Hematopoietic multipotent progenitor cell treated with erythropoietin and hydrocortisone succinate and interleukin-3 and kit ligand, for 15 days (in vitro differentiated cells): ENCODE data around the gene TCHH.
"Not testable (repeated sequence)": the region's sequence is repeated elsewhere in the genome, so short reads cannot be mapped to it uniquely, and the experiment has no call there.

ENCODE experiments used
- DNase-seq: peaks from one replicate; pipeline ENCODE4 v3.0.0-alpha.2; 2015; ENCODE audit warnings: low spot score

TCHH gene

DNA sequence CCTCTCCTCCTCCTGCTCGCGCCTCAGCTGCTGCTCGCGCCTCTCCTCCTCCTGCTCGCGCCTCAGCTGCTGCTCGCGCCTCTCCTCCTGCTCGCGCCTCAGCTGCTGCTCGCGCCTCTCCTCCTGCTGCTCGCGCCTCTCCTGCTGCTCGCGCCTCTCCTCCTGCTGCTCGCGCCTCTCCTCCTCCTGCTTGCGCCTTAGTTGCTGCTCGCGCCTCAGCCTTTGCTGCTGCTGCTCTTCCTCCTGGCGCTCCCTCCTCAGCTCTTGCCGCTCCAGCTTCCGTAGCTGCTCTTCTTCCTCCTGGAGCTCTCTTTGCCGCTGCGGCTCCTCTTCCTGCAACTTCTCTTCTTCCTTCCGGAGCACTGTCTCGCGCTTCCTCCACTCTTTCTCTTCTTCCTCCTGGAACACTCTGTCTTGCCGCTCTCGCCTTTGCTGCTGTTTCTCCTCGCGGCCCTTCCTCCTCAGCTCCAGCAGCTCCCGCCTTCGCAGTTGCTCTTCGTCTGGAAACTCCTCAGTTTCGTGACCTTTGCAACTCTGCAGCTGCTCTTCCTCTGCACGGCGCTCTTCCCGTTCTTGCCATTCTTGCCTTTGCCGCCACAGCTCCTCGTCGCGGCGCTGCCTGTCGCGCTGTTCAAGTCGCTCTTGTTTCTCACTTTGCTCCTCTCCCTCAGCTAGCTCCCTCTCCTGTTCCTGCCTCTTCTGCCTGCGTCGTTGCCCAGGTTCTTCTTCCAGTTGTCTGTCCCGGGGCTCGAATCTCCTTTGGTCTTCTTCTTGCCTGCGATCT, 3.0 kb downstream of the TCHH start:
- no peak for DNase-seq

DNA sequence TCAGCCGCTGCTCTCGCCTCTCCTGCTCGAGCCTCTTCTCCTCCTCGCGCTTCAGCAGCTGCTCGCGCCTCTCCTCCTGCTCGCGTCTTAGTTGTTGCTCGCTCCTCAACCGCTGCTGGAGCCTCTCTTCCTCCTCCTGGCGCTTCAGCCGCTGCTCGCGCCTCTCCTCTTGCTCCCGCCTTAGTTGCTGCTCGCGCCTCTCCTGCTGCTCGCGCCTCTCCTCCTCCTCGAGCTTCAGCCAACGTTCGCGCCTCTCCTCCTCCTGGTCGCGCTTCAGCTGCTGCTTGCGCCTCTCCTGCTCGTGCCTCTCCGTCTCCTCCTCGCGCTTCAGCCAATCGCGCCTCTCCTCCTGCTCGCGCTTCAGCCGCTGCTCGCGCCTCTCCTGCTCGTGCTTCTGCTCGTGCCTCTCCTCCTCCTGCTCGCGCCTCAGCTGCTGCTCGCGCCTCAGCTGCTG, 3.7 kb downstream of the TCHH start:
- DNase-seq = no peak

DNA sequence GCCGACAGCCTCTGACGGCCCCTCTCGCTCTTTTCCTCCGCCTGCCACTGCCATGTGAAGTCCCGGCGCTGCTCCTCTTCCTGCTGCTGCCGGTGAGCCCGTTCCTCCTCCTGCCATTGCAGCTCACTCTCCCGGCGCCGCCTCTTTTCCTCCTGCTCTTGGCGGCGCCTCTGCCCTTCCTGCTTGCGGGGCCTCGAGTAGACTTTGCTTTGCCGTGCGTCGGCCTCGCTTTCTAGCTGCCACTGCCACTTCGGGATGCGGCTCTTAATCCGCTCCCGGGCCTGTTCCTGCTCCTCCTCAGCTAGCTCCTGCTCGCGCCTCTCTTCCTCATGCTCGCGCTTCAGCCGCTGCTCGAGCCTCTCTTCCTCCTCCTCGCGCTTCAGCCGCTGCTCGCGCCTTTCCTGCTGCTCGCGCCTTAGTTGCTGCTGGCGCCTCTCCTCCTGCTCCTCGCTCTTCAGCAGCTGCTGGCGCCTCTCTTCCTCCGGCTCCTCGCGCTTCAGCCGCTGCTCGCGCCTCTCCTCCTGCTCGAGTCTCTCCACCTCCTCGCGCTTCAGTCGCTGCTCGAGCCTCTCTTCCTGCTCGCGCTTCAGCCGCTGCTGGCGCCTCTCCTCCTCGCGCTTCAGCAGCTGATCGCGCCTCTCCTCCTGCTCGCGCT, 4.3 kb downstream of the TCHH start:
- no peak for DNase-seq

DNA sequence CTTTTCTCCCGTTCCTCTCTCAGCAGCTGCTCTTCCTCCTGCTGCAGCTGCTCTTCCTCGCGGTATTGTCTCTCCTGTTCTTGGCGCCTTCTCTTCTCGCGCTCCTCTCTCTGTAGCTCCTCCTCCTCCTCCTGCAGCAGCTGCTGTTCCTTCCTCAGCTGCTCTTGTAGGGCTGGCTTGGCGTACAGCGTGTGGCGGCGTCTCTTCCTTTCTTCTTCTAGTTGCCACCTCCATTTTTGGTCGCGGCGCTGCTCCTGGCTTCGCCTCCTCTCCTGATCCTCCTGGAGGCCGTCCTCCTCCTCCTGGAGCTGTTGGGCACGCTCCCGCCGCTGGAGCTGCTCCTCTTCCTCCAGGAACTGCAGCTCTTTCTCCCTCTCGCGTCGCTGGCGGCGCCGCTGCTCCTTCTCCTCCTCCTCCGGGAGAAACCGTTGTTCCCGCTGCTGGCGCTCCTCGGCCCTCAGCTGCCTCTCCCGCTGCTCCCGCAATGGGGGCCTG, 4.8 kb downstream of the TCHH start:
- no peak for DNase-seq

DNA sequence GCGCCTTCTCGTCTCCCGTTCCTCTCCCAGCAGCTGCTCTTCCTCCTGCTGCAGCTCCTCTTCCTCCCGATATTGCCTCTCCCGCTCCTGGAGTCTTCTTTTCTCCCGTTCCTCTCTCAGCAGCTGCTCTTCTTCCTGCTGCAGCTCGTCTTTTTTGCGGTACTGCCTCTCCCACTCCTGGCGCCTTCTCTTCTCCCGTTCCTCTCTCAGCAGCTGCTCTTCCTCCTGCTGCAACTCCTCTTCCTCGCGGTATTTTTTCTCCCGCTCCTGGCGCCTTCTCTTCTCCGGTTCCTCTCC, 5.3 kb downstream of the TCHH start:
- DNase-seq = no peak

DNA sequence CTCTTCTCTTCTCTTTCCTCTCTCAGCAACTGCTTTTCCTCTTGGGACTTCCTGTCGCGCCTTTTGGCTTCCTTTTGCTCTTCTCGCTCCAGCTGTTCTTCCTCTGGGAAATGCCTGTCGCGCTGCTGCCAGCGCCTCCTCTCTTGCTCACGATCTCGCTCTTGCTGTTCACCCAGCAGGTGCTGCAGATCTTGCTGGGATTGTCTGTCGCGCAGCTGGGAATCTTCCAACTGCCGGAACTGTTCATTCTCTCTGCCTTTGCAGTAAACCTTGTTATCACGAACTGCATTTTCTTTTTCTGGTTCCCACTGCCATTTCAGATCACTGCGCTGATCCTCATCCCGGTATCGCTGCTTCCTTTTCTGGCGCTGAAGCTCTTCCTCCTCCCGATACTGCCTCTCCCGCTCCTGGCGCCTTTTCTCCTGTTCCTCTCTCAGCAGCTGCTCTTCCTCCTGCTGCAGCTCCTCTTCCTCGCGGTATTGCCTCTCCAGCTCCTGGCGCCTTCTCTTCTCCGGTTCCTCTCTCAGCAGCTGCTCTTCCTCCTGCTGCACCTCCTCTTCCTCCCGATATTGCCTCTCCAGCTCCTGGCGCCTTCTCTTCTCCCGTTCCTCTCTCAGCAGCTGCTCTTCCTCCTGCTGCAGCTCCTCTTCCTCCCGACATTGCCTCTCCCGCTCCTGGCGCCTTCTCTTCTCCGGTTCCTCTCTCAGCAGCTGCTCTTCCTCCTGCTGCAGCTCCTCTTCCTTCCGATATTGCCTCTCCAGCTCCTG, 5.8 kb downstream of the TCHH start:
- no peak for DNase-seq

DNA sequence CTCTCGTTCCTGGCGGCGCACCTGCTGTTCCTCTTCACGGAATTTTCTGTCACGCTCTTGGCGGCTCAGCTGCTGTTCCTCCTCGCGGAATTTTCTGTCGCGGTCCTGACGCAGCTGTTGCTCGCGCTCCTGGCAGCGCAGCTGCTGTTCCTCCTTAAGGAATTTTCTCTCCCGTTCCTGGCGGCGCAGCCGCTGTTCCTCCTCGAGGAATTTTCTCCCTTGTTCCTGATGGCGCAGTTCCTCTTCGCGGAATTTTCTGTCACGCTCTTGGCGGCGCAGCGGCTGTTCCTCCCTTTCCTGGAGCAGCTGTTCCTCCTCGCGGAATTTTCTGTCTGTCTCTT, 6.4 kb downstream of the TCHH start:
- no peak for DNase-seq

DNA sequence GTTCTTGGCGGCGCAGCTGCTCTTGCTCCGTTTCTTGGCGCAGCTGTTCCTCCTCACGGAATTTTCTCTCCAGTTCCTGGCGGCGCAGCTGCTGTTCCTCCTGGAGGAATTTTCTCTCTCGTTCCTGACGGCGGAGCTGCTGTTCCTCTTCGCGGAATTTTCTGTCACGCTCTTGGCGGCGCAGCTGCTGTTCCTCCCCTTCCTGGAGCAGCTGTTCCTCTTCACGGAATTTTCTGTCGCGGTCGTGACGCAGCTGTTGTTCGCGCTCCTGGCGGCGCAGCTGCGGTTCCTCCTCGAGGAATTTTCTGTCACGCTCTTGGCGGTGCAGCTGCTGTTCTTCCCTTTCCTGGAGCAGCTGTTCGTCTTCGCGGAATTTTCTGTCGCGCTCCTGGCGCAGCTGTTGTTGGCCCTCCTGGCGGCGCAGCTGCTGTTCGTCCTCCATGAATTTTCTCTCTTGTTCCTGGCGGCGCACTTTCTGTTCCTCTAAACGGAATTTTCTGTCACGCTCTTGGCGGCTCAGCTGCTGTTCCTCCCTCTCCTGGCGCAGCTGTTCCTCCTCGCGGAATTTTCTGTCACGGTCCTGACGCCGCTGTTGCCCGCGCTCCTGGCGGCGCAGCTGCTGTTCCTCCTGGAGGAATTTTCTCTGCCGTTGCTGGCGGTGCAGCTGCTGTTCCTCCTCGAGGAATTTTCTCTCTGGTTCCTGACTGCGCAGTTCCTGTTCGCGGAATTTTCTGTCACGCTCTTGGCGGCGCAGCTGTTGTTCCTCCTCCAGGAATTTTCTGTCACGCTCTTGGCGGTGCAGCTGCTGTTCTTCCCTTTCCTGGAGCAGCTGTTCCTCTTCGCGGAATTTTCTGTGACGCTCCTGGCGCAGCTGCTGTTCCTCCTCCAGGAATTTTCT, 7.0 kb downstream of the TCHH start:
- DNase-seq = no peak

DNA sequence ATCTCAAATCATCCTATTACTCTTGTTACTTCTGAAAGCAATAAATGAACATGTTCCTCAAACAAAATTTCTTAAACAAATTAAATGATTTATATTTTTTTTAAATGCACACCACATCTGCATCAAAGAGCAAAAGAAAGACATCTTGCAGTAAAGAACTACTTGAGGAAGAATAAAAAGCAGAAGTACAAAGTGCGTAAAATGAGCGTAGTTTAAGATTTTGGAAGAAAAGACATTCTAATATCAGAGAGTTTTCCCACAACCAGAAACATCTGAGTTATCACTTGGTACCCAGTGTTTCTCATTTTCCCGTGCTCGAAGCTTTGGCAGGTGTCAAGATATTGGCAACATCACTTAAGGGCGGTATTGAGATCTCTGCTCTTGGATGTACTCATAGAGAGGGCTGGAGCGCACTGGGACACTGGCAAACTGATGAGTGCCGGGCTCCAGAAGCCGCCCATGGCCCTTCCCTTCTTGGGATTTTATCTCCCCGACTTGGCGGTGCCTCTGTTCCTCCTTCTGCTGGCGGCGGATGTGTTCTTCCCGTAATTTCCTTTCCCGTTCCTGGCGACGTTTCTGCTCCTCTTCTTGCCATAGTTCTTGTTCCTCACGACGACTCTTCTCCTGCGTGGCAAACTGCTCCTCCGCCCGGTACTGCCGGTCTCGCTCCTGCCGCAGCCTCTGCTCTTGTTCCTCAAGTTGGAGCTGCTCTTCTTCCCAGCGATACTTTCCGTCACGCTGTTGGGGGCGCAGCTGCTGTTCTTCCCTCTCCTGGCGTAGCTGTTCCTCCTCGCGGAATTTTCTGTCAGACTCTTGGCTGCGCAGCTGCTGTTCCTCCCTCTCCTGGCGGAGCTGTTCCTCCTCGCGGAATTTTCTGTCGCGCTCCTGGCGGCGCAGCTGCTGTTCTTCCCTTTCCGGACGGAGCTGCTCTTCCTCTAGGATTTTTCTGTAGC, 7.9 kb downstream of the TCHH start:
- no peak for DNase-seq

DNA sequence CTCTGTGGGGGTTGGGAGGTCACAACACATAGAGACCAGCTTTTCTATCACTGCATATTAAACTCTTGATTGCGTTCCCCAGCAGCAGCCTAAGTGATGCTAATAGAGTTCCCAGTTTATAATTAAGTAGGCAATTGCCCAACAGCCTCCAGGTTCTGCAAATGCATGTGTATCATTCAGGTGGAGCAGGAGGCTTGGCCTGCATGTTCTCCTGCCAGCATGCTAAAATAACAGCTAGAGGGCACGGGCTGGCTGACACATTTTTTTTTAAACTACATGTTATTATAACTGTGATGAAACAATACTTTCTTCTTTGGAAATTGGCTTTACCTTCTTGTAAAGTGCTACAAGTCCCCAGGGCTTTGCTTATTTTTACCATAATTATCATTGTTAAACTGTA, 10.4 kb downstream of the TCHH start:
- DNase-seq = no peak

DNA sequence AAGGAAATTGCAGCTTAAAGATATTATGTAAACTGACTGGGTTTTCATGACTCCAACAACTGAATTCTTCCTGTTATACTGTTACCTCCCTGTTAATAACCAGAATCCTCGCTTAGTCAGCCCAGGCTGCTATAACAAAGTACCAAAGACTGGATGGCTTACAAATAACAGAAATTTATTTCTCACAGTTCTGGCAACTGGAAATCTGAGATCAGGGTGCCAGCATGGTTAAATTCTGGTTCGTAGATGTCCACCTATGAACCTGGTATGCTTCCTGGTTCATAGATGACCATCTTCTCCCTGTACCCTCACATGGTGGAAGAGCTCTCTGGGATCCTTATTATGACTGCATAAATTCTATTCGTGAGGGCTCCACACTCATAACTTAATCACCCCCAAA, 18.3 kb downstream of the TCHH start:
- no peak for DNase-seq

DNA sequence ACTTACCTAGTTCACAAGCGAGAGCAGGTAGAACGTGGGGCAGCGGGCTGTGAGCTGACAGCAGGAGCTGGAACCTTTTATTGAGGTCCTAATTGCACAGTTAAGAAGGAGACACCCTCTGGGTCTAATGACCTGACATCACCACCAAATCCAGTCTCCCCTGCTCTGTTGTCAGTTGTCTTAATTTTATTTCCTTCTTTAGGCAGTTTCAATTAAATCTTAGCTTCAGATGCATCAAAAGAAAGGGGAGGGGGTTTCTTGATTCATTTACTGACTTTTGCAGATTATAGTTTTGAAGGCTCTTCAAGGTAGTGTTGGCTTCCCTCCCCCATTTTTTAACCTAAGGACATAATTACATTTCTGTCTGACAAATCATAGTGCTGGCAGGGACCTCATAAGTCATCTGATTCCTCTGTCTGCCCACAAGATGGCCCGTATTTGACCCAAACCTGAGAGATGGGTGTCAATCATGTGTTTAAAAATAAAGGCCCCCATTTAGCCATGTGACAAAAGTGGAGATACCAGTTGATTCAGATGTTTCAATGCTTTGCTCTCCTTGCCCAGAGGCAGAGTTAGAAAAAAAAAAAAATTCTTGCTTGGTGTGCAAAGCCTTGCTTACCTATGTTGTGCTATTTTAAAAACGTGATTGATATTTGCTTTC, 26.1 kb downstream of the TCHH start, which contains the start of gene TCHHL1:
TSS of gene TCHHL1 (minus strand) at position 51 of the 661 bp plus-strand sequence. CDS start 921 bp downstream, outside the sequence.
- DNase-seq = no peak

DNA sequence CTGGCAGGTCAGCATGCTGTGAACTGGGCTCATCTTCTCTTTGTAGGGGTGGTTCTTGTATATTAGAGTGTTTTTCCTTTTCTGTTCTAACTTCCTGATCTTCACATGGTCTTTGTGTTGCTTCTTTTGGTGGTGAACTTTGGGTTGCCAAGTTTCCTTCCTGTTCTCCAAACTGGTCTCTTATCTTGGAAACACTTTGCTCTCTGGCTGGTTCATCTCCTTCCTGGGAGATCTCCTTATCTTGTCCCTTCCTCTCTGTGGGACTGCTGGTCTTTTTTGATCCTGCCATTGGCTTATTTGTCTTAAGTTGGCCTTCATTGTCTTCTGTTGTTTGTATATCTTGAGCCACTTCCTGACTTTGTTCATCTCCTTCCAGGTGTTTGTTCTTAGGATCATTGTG, 28.5 kb downstream of the TCHH start:
- no peak for DNase-seq

DNA sequence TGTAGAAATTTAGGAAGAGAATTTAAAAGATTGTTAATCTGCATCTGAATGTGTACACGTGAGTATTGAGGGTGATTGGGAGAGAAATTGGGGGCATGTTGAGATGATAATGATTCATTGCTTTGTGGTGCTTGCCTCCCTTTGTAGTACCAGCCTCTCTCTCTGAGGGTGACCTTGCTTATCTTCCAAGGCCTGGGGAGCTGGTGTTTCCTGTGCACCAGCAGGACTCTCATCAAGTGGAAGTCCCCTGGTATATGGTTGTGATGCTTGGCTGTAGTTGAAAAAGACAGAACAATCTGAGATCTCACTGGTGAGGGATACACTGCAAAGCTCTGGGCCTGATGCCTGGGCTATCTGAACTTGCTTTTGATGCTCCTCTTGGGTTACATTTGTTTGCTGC, 30.4 kb downstream of the TCHH start:
- no peak for DNase-seq

DNA sequence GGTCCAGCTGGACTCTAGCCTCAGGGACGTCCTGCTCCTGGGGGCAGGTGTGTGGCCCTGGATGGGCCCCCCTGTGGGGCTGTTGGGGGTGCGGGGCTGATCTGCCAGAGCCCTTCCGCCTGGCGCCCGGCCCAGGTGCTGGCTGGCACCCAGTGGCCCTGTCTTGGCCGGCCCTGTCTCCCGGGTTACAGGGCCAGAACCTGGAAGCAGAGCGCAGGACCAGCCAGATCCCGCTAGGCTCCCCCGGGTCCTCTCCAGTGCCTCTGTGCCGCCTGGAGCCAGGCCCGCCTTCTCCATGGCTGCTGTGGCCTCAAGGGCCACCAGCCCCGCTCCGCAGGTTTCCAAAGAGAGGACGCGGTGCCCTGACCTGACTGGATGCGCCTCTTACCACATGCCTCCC, 34.2 kb downstream of the TCHH start:
- DNase-seq = not testable (repeated sequence)

DNA sequence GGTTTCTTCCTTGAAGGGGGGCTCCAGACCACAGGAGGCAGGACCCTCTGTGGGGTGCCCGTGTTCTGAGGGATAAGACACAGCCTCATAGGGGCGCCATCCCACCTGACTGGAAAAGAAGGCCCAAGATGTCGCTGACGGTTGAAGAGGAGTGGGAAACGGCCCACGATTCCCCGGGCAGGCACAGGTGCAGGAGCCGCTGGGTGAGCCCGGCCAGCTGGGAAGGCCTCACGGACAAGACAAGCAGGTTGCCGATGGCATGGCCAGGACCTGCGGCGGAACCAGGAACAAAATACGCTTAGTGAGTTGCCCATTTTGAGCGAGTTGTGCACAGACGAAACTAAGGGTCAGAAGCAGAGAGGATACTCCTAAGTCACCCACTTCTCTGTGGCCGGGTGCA, 34.8 kb downstream of the TCHH start:
- not testable (repeated sequence) for DNase-seq

DNA sequence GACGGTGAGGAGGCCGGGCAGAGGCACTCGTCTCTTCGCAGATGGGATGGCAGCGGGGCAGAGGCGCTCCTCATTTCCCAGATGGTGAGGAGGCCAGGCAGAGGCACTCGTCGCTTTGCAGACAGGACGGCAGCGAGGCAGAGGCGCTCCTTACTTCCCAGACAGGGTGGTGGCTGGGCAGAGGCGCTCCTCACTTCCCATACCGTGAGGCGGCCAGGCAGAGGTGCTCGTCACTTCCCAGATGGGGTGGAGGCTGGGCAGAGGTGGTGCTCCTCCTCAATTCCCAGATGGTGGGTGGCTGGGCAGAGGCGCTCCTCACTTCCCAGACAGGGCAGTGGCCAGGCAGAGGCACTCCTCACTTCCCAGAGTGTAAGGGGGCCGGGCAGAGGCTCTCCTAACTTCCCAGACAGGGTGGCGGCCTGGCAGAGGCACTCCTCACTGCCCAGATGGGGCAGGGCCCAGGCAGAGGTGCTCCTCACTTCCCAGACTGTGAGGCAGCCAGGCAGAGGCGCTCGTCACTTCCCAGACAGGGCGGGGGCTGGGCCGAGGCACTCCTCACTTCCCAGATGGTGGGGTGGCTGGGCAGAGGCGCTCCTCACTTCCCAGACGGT, 36.3 kb downstream of the TCHH start:
- no peak for DNase-seq

DNA sequence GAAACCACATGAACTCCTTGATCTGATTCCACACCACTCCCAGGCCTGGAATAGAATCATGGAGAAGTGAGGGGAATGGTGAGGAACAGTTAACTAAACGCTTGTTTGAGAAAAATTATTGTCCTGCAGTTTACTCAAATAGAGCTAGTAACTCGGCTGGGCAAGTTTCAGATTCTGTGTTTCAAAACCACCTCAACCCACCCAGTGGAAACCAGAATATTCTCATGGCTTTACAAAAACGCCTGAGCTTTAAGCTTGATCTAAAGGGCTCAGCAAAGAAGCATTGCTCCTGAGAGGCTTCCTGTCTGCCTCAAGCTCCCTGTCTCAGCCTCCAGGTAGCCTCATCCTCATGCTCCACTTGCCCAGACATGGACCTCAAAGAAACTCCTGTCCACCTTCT, 42.9 kb downstream of the TCHH start:
- no peak for DNase-seq

DNA sequence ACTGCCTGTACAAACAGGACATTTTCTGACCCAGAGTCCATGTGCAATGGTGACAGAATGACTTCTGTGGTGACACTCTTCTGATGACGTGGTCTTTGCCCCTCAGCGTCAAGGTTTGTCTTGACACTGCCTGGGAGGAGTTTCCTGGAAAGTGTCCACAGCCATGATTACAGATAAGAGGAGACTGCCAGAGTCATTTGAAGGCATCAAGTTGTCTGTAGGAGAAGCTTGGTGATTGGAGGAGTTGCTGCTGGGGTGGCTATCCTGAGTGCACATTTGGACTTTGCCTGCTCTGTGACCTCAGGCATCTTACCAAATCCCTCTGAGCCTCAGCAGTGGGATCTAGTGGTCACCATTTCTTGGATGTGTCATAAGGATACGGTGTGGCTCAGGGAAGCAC, 44.1 kb downstream of the TCHH start:
- DNase-seq = no peak

DNA sequence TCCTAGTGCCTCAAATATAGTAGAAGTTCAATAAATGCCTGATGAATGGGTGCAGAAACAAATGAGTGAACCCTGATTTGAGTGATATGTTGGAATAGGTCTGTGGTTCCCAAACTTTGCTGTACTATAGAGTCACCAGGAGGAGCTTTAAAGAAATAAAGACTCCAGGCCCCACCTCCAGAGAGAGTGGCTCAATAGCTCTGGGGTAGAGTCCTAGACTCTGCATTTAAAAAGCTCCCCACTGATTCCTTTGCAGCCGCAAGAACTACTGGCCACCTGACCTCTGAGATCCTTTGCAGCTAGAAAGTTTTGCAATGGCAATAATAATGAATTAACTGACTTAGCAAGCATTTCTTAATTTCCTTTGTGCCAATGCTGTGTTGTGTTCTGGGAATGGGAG, 47.3 kb downstream of the TCHH start:
- no peak for DNase-seq
